HepG2 (cell line): Measurements from ENCODE around the gene CDC34. TPM values are rescaled to one million over a fixed set of nuclear protein-coding genes. Genes with fewer than 3 reads are reported as not detected.

Experiments
- ARID4A ChIP-seq: sonication (generic); formaldehyde crosslinking; IDR thresholded peaks from 2 replicates; pipeline ENCODE4 v1.5.0; 2020; ENCODE audit warnings: mild to moderate bottlenecking, missing genetic modification reagents, borderline replicate concordance
- ERF ChIP-seq: IDR thresholded peaks from 2 replicates; pipeline ENCODE4 v1.6.1; 2018; ENCODE audit warnings: missing biosample characterization, missing genetic modification reagents
- LBX2 ChIP-seq: sonication (generic); formaldehyde crosslinking; IDR thresholded peaks from 2 replicates; pipeline ENCODE4 v1.5.0; 2020; ENCODE audit warnings: missing genetic modification reagents, mild to moderate bottlenecking, borderline replicate concordance
- MAFG ChIP-seq: sonication (generic); formaldehyde crosslinking; IDR thresholded peaks from 2 replicates; pipeline ENCODE4 v1.5.1; 2020; ENCODE audit warnings: mild to moderate bottlenecking, missing genetic modification reagents
- ZNF687 ChIP-seq: sonication (generic); formaldehyde crosslinking; IDR thresholded peaks from 2 replicates; pipeline ENCODE4 v1.5.1; 2020; ENCODE audit warnings: mild to moderate bottlenecking, missing genetic modification reagents, moderate library complexity
- ZNF704 ChIP-seq: sonication (generic); formaldehyde crosslinking; IDR thresholded peaks from 2 replicates; pipeline ENCODE4 v1.8.1; 2023; ENCODE audit warnings: mild to moderate bottlenecking, inconsistent platforms, moderate library complexity, missing genetic modification reagents, borderline replicate concordance
- ZNF777 ChIP-seq: sonication (generic); formaldehyde crosslinking; IDR thresholded peaks from 2 replicates; pipeline ENCODE4 v1.4.0; 2020; ENCODE audit warnings: missing genetic modification reagents
- ZNF780A ChIP-seq: sonication (generic); formaldehyde crosslinking; IDR thresholded peaks from 2 replicates; pipeline ENCODE4 v1.8.0; 2022; ENCODE audit warnings: mild to moderate bottlenecking, missing genetic modification reagents, moderate library complexity
- ZNF790 ChIP-seq: sonication (generic); formaldehyde crosslinking; IDR thresholded peaks from 2 replicates; pipeline ENCODE4 v1.8.0; 2022; ENCODE audit warnings: missing genetic modification reagents, mild to moderate bottlenecking, borderline replicate concordance
- polyA plus RNA-seq, 8 experiments: library from polyadenylated mRNA; depleted of rRNA in 3 of 8; stranded (reverse) in 7 of 8; unstranded in 1 of 8; fragments of >200 nt; fragmentation: Illumina TruSeq in 4 of 8; extraction: Trizol in 4 of 8; gene quantifications; 2 replicates each; pipeline versions ENCODE4 v1.2.1 to v1.2.3, GENCODE V29; 2011 to 2016; ENCODE audit warnings: low read depth in 4 of 8, missing spikeins in 1 of 8, mixed read lengths in 1 of 8; ENCODE audit not compliant: insufficient read depth in 1 of 8
- total RNA-seq, 5 experiments: library from RNA; depleted of rRNA; stranded (reverse); fragments of >200 nt; fragmentation: Illumina TruSeq; extraction: Trizol; gene quantifications; 2 replicates each; pipeline ENCODE4 v1.2.3, GENCODE V29; 2016; ENCODE audit warnings: low read depth in 1 of 5
- TF ChIP-seq, protein P1 (sequence below): sonication (generic); IDR thresholded peaks from 2 replicates; pipeline ENCODE4 v1.6.1; 2016; ENCODE audit warnings: low read depth, borderline replicate concordance
- TF ChIP-seq, protein P2 (sequence below): sonication (generic); formaldehyde crosslinking; IDR thresholded peaks from 2 replicates; pipeline ENCODE4 v1.4.0; 2020; ENCODE audit warnings: missing genetic modification reagents
- TF ChIP-seq, protein P3 (sequence below), 2 experiments: sonication (generic) in 1 of 2; formaldehyde crosslinking in 1 of 2; IDR thresholded peaks; 2 replicates each; pipeline versions ENCODE4 v1.4.0 to v1.6.1; 2018 to 2020; ENCODE audit warnings: missing genetic modification reagents in 2 of 2, borderline replicate concordance in 1 of 2, low read depth in 1 of 2, mild to moderate bottlenecking in 1 of 2, missing biosample characterization in 1 of 2

Gene CDC34
- total and polyA plus RNA-seq, 2 of the 13 experiments (the other 11 are each of a cell fraction or from before 2014, with no cell fraction given), result 138 to 150 TPM

DNA sequence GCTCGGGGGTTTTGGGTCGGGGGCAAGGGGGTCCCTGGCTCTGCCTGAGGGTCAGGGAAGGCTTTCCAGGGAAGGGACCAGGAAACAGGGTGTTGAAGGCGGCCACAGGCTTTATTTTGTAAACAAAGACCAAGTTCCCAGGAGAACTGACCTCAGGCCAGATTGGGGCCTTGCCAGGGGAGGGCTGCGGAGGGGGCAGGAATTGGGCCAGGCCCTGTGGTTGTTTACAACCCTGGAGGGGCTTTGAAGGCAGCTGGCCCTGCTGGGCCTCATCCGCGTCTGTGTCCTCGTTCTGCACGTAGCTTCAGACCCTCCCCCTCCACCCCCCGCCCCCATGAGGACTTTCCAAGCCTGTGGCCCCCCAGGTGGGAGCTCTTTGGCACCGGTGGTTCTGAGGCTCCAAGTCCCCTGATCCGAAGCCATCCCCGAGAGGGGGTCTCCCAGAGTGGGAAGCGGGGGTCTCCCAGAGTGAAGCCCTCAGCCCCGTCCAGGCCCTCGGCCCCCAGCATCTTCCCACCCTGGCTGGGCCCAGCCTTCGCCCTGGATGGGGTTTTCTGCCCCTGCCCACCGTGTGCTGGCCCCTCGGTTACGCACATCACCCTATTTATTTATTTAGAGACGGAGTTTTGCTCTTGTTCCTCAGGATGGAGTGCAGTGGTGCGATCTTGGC lies 27.3 kb downstream of the CDC34 start (continued):
- TF ChIP-seq ZNF704 (no peak), ERF (CRISPR knock-in tag) (0 out of 2 replicates have a peak, but pooled peaks have one; percentile 54), ZNF790 (CRISPR knock-in tag) (no peak), ARID4A (no peak), ZNF777 (CRISPR knock-in tag) (no peak), ZNF687 (CRISPR knock-in tag) (peak; percentile 76), ZNF780A (CRISPR knock-in tag) (no peak), MAFG (no peak), LBX2 (CRISPR knock-in tag) (no peak)
- TF ChIP-seq, protein P1, sequence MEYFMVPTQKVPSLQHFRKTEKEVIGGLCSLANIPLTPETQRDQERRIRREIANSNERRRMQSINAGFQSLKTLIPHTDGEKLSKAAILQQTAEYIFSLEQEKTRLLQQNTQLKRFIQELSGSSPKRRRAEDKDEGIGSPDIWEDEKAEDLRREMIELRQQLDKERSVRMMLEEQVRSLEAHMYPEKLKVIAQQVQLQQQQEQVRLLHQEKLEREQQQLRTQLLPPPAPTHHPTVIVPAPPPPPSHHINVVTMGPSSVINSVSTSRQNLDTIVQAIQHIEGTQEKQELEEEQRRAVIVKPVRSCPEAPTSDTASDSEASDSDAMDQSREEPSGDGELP, result peak; percentile 84; the same call in 1 of the 2 replicates
- TF ChIP-seq, protein P2, sequence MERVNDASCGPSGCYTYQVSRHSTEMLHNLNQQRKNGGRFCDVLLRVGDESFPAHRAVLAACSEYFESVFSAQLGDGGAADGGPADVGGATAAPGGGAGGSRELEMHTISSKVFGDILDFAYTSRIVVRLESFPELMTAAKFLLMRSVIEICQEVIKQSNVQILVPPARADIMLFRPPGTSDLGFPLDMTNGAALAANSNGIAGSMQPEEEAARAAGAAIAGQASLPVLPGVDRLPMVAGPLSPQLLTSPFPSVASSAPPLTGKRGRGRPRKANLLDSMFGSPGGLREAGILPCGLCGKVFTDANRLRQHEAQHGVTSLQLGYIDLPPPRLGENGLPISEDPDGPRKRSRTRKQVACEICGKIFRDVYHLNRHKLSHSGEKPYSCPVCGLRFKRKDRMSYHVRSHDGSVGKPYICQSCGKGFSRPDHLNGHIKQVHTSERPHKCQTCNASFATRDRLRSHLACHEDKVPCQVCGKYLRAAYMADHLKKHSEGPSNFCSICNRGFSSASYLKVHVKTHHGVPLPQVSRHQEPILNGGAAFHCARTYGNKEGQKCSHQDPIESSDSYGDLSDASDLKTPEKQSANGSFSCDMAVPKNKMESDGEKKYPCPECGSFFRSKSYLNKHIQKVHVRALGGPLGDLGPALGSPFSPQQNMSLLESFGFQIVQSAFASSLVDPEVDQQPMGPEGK, result peak; percentile 93
- TF ChIP-seq, protein P3, sequence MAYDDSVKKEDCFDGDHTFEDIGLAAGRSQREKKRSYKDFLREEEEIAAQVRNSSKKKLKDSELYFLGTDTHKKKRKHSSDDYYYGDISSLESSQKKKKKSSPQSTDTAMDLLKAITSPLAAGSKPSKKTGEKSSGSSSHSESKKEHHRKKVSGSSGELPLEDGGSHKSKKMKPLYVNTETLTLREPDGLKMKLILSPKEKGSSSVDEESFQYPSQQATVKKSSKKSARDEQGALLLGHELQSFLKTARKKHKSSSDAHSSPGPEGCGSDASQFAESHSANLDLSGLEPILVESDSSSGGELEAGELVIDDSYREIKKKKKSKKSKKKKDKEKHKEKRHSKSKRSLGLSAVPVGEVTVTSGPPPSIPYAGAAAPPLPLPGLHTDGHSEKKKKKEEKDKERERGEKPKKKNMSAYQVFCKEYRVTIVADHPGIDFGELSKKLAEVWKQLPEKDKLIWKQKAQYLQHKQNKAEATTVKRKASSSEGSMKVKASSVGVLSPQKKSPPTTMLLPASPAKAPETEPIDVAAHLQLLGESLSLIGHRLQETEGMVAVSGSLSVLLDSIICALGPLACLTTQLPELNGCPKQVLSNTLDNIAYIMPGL (CRISPR knock-in tag; IDR thresholded peaks at IDR 0.05; ENCODE audit: borderline replicate concordance in 1 of 2, low read depth in 1 of 2), result no peak
